Measurements from ENCODE around the gene ATAD2B. TPM values are rescaled to one million over a fixed set of nuclear protein-coding genes. Genes with fewer than 3 reads are reported as not detected.

Gene ATAD2B
- total RNA-seq, 4 donors from 2014 or later: 7.3 to 18.1 (median 7.7) TPM

DNA sequence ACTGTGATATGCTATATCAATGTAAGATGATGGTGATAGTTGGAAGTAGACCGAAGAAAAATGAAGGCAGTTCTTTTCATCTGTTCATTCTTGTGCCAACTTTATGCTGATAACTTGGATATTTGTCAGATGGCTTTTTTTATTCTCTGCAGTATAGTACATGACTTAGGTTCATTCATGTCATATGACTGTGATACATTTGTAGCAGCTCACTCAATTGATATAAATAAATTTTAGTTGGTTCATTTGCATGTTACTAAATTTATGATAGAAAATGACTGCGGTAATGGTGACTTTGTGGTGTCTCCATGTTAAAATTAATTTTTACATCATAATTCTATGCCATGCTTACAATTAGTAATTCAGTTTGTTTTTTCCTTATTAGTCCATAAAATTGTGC, 20.4 kb upstream of the ATAD2B start:
- no peak for DNase-seq
- Histone ChIP-seq H3K27ac (peak overlapping the region in 3 of 4 donors; percentile 20 to 42 (median 33)), H3K4me3 (no peak overlapping the region), H3K36me3 (no peaks in the 10 kb centered on the region), H3K9me3 (no peaks in the 10 kb centered on the region), H3K27me3 (no peaks in the 10 kb centered on the region), H3K4me1 (peaks cover 28 to 32% of the 10 kb centered on the region in 2 donors)
- no peak for TF ChIP-seq POLR2A (IDR thresholded peaks at IDR 0.05)
- TF ChIP-seq, protein P1, sequence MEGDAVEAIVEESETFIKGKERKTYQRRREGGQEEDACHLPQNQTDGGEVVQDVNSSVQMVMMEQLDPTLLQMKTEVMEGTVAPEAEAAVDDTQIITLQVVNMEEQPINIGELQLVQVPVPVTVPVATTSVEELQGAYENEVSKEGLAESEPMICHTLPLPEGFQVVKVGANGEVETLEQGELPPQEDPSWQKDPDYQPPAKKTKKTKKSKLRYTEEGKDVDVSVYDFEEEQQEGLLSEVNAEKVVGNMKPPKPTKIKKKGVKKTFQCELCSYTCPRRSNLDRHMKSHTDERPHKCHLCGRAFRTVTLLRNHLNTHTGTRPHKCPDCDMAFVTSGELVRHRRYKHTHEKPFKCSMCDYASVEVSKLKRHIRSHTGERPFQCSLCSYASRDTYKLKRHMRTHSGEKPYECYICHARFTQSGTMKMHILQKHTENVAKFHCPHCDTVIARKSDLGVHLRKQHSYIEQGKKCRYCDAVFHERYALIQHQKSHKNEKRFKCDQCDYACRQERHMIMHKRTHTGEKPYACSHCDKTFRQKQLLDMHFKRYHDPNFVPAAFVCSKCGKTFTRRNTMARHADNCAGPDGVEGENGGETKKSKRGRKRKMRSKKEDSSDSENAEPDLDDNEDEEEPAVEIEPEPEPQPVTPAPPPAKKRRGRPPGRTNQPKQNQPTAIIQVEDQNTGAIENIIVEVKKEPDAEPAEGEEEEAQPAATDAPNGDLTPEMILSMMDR (IDR thresholded peaks at IDR 0.05 in 4 of 5, conservative IDR thresholded peaks at IDR 0.05 in 1 of 5): no peak
- in situ Hi-C loops (cut with MboI; ENCODE audit: low sequenced_read_pairs in 4 of 4): loop anchor here in 1 of 4 donors (25.0 kb wide), 1 partner anchor 90 kb away; the partner anchor contains the start of genes FKBP1B and WDCP
- peak in 1 of 2 donors; percentile 51 for ATAC-seq
- intact Hi-C loops (cut with DNase I; ENCODE audit: low total_unique reads): no loop called here

GRCh38 chr2:23944976-23945375, 18.1 kb upstream of the ATAD2B start:
- H3K27ac ChIP-seq: peak overlapping the region; percentile 4 to 74 (median 39)
- DNase-seq: no peak
- TF ChIP-seq POLR2A (IDR thresholded peaks at IDR 0.05): no peak
- TF ChIP-seq, protein P1 (IDR thresholded peaks at IDR 0.05 in 4 of 5, conservative IDR thresholded peaks at IDR 0.05 in 1 of 5): no peak
- ATAC-seq: peak in 1 of 2 donors; percentile 42
- H3K4me3 ChIP-seq: no peak overlapping the region
- H3K36me3 ChIP-seq: no peaks in the 10 kb centered on the region
- H3K27me3 ChIP-seq: no peaks in the 10 kb centered on the region
- H3K4me1 ChIP-seq: peaks cover 40 to 44% of the 10 kb centered on the region in 2 donors
- H3K9me3 ChIP-seq: no peaks in the 10 kb centered on the region
- in situ Hi-C loops (cut with MboI; ENCODE audit: low sequenced_read_pairs in 4 of 4): loop anchor here in 1 of 4 donors (25.0 kb wide), 1 partner anchor 92 kb away; the partner anchor contains the start of genes FKBP1B and WDCP
- intact Hi-C loops (cut with DNase I; ENCODE audit: low total_unique reads): no loop called here

DNA sequence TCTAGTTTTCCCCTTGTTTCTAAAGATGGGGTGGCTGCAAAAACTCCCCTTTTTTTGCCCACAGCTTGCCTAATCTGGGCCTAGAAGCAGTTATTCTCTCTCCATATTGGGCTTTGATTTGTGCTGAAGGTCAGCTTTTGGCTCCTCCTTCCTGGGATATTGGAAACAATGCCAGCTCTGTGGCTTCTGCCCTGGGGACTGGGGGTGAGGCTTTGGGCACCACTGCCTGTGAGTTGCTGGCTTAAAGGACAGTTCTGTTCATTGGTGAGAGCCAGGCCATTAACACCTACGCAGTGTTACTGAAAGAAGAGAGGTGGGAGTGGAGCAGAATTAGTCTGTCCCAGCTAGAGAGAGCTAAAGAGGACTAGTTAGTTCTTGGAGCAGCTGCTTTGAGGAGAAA, 17.6 kb upstream of the ATAD2B start:
- Histone ChIP-seq H3K4me1 (peaks cover 44% of the 10 kb centered on the region in 2 donors), H3K9me3 (no peaks in the 10 kb centered on the region), H3K36me3 (no peaks in the 10 kb centered on the region), H3K27ac (peak overlapping the region; percentile 4 to 74 (median 39)), H3K4me3 (no peak overlapping the region), H3K27me3 (no peaks in the 10 kb centered on the region)
- ATAC-seq (no peak), DNase-seq (no peak)
- intact Hi-C loops (cut with DNase I; ENCODE audit: low total_unique reads): no loop called here
- in situ Hi-C loops (cut with MboI; ENCODE audit: low sequenced_read_pairs in 4 of 4): loop anchor here in 1 of 4 donors (25.0 kb wide), 1 partner anchor 93 kb away; the partner anchor contains the start of genes FKBP1B and WDCP
- TF ChIP-seq, protein P1 (IDR thresholded peaks at IDR 0.05 in 4 of 5, conservative IDR thresholded peaks at IDR 0.05 in 1 of 5): no peak
- no peak for TF ChIP-seq POLR2A (IDR thresholded peaks at IDR 0.05)

GRCh38 chr2:23943666-23944065, 16.7 kb upstream of the ATAD2B start:
- Histone ChIP-seq H3K27me3 (no peaks in the 10 kb centered on the region), H3K9me3 (no peaks in the 10 kb centered on the region), H3K36me3 (no peaks in the 10 kb centered on the region), H3K4me1 (peaks cover 46 to 48% of the 10 kb centered on the region in 2 donors), H3K4me3 (no peak overlapping the region), H3K27ac (no peak overlapping the region)
- in situ Hi-C loops (cut with MboI; ENCODE audit: low sequenced_read_pairs in 4 of 4): loop anchor here in 1 of 4 donors (25.0 kb wide), 1 partner anchor 94 kb away; the partner anchor contains the start of genes FKBP1B and WDCP
- DNase-seq: no peak
- intact Hi-C loops (cut with DNase I; ENCODE audit: low total_unique reads): no loop called here
- ATAC-seq: no peak
- TF ChIP-seq, protein P1 (IDR thresholded peaks at IDR 0.05 in 4 of 5, conservative IDR thresholded peaks at IDR 0.05 in 1 of 5): no peak

Data from gastrocnemius medialis (tissue), 4 donors.